MM.1S (cell line): Measurements from ENCODE around the gene KCNS3.

Experiments used
- DNase-seq: peaks from one replicate; pipeline ENCODE4 v3.0.0-alpha.2; 2015
- H2AFZ ChIP-seq: fragments of 300-600 bp; sonication (generic); 2 replicates; pipeline ENCODE4 v1.6.0; 2016; ENCODE audit warnings: antibody characterized with exemption, low read length
- H3F3A ChIP-seq: fragments of 300-600 bp; sonication (generic); 2 replicates; pipeline ENCODE4 v1.6.1; 2016; ENCODE audit warnings: mild to moderate bottlenecking, antibody characterized with exemption, low read length, moderate library complexity, mixed read lengths; ENCODE audit not compliant: insufficient read depth
- H3K27ac ChIP-seq: fragments of 300-600 bp; sonication (generic); 2 replicates; pipeline ENCODE4 v1.5.1; 2016; ENCODE audit warnings: mild to moderate bottlenecking, low read length
- H3K27me3 ChIP-seq: fragments of 300-600 bp; sonication (generic); replicated peaks from 2 replicates; pipeline ENCODE4 v1.6.0; 2016; ENCODE audit warnings: low read length; ENCODE audit not compliant: insufficient read depth
- H3K36me3 ChIP-seq: fragments of 300-600 bp; sonication (generic); replicated peaks from 2 replicates; pipeline ENCODE4 v1.6.1; 2016; ENCODE audit warnings: mild to moderate bottlenecking, low read length, mixed read lengths; ENCODE audit not compliant: insufficient read depth
- H3K4me1 ChIP-seq: fragments of 300-600 bp; sonication (generic); 2 replicates; pipeline ENCODE4 v1.6.1; 2016; ENCODE audit warnings: low read length, mixed read lengths
- H3K4me2 ChIP-seq: fragments of 300-600 bp; sonication (generic); 2 replicates; pipeline ENCODE4 v1.6.0; 2016; ENCODE audit warnings: low read depth, low read length
- H3K4me3 ChIP-seq: fragments of 300-600 bp; sonication (generic); 2 replicates; pipeline ENCODE4 v1.5.1; 2016; ENCODE audit warnings: low read length, mixed read lengths
- H3K79me2 ChIP-seq: fragments of 300-600 bp; sonication (generic); 2 replicates; pipeline ENCODE4 v1.6.1; 2016; ENCODE audit warnings: mixed run types, low read length, mixed read lengths
- H3K9ac ChIP-seq: fragments of 300-600 bp; sonication (generic); 2 replicates; pipeline ENCODE4 v1.6.1; 2016; ENCODE audit warnings: low read length, mixed read lengths
- H3K9me2 ChIP-seq: fragments of 300-600 bp; sonication (generic); replicated peaks from 2 replicates; pipeline ENCODE4 v1.6.1; 2016; ENCODE audit warnings: mild to moderate bottlenecking, low read length, mixed read lengths; ENCODE audit not compliant: insufficient read depth
- H3K9me3 ChIP-seq: fragments of 300-600 bp; sonication (generic); replicated peaks from 2 replicates; pipeline ENCODE4 v1.6.1; 2016; ENCODE audit warnings: mild to moderate bottlenecking, low read length, mixed read lengths; ENCODE audit not compliant: insufficient read depth
- H4K20me1 ChIP-seq: fragments of 300-600 bp; sonication (generic); 2 replicates; pipeline ENCODE4 v1.6.1; 2016; ENCODE audit warnings: mild to moderate bottlenecking, low read length, moderate library complexity, mixed read lengths; ENCODE audit not compliant: insufficient read depth
- EZH2 ChIP-seq: fragments of 300-600 bp; sonication (generic); optimal IDR thresholded peaks from 2 replicates; pipeline ENCODE3; 2017; ENCODE audit warnings: low read depth, mild to moderate bottlenecking, antibody characterized with exemption, low read length, mixed read lengths
- EZH2phosphoT487 ChIP-seq: fragments of 300-600 bp; sonication (generic); IDR thresholded peaks from 2 replicates; pipeline ENCODE4 v1.6.1; 2018; ENCODE audit warnings: antibody characterized with exemption, low read length
- TF ChIP-seq, protein P1 (sequence below): fragments of 300-600 bp; sonication (generic); IDR thresholded peaks from 2 replicates; pipeline ENCODE4 v1.5.1; 2016; ENCODE audit warnings: antibody characterized with exemption, low read length, mixed read lengths

KCNS3 gene

GRCh38 chr2:17879913-17880274, 1.4 kb downstream of the KCNS3 start:
- no peak overlapping the region for H3K27ac ChIP-seq
- no peak overlapping the region; the same call in 1 of the 2 replicates for H2AFZ ChIP-seq
- peak overlapping the region; percentile 83 for H3K4me2 ChIP-seq
- H3K9ac ChIP-seq, result peak overlapping the region; percentile 34; the same call in 1 of the 2 replicates
- H3K9me3 ChIP-seq, result no peaks in the 10 kb centered on the region
- H3K27me3 ChIP-seq, result peaks cover 12% of the 10 kb centered on the region
- H3K79me2 ChIP-seq, result peaks cover 8% of the 10 kb centered on the region; the same call in 1 of the 2 replicates
- peaks cover 5% of the 10 kb centered on the region; the same call in 1 of the 2 replicates for H3K4me1 ChIP-seq
- no peaks in the 10 kb centered on the region for H3K9me2 ChIP-seq
- no peak for DNase-seq
- TF ChIP-seq, protein P1, sequence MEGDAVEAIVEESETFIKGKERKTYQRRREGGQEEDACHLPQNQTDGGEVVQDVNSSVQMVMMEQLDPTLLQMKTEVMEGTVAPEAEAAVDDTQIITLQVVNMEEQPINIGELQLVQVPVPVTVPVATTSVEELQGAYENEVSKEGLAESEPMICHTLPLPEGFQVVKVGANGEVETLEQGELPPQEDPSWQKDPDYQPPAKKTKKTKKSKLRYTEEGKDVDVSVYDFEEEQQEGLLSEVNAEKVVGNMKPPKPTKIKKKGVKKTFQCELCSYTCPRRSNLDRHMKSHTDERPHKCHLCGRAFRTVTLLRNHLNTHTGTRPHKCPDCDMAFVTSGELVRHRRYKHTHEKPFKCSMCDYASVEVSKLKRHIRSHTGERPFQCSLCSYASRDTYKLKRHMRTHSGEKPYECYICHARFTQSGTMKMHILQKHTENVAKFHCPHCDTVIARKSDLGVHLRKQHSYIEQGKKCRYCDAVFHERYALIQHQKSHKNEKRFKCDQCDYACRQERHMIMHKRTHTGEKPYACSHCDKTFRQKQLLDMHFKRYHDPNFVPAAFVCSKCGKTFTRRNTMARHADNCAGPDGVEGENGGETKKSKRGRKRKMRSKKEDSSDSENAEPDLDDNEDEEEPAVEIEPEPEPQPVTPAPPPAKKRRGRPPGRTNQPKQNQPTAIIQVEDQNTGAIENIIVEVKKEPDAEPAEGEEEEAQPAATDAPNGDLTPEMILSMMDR, result no peak
- TF ChIP-seq EZH2, result no peak
- TF ChIP-seq EZH2phosphoT487, result no peak
- no peaks in the 10 kb centered on the region for H3K36me3 ChIP-seq
- H3F3A ChIP-seq, result peaks cover 4% of the 10 kb centered on the region
- no peaks in the 10 kb centered on the region for H4K20me1 ChIP-seq
- H3K4me3 ChIP-seq, result peak overlapping the region; percentile 89

- H2AFZ ChIP-seq, result no peak overlapping the region
- no peak overlapping the region for H3K4me3 ChIP-seq
- H3K4me1 ChIP-seq, result no peaks in the 10 kb centered on the region
- TF ChIP-seq EZH2, result no peak
- H3K36me3 ChIP-seq, result no peaks in the 10 kb centered on the region
- H3K27me3 ChIP-seq, result no peaks in the 10 kb centered on the region
- peaks cover 11% of the 10 kb centered on the region for H3K79me2 ChIP-seq
- no peaks in the 10 kb centered on the region for H3K9me3 ChIP-seq
- H3K9ac ChIP-seq, result no peak overlapping the region
- no peaks in the 10 kb centered on the region for H4K20me1 ChIP-seq
- H3K9me2 ChIP-seq, result no peaks in the 10 kb centered on the region
- no peaks in the 10 kb centered on the region for H3F3A ChIP-seq
- DNase-seq, result no peak
- H3K27ac ChIP-seq, result no peak overlapping the region
- no peak overlapping the region for H3K4me2 ChIP-seq
Measured at GRCh38 chr2:17892770-17893534, 14.5 kb downstream of the KCNS3 start.

DNA sequence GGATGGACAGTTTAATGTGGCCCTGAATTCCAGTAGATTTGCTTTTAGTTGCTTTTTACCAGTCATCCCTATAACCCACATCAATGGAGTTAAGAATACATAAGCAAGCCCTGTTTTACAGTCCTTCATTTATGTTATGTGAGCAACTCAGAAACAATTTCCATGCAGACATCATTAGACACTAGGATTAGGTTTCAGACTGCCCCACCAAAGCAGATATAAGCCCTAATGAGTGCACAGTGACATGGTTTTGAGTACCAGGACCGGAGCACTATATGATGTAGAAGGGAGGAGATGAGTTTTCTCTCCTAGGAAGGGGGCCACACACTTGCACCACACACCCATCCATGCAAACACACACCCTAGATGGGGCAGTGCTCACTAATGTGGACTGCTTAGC, 15.5 kb downstream of the KCNS3 start:
- no peaks in the 10 kb centered on the region for H3K9me2 ChIP-seq
- no peaks in the 10 kb centered on the region for H3K27me3 ChIP-seq
- TF ChIP-seq, protein P1, result no peak
- no peak for TF ChIP-seq EZH2phosphoT487
- TF ChIP-seq EZH2, result no peak
- no peak overlapping the region for H3K9ac ChIP-seq
- no peaks in the 10 kb centered on the region for H3F3A ChIP-seq
- H3K4me3 ChIP-seq, result no peak overlapping the region
- peaks cover 11% of the 10 kb centered on the region for H3K79me2 ChIP-seq
- no peaks in the 10 kb centered on the region for H3K36me3 ChIP-seq
- no peaks in the 10 kb centered on the region for H3K4me1 ChIP-seq
- H3K27ac ChIP-seq, result no peak overlapping the region
- no peak overlapping the region for H3K4me2 ChIP-seq
- DNase-seq, result no peak
- no peak overlapping the region for H2AFZ ChIP-seq
- H3K9me3 ChIP-seq, result no peaks in the 10 kb centered on the region
- no peaks in the 10 kb centered on the region for H4K20me1 ChIP-seq

- peaks cover 11% of the 10 kb centered on the region for H3K79me2 ChIP-seq
- no peaks in the 10 kb centered on the region for H3K4me1 ChIP-seq
- no peaks in the 10 kb centered on the region for H3F3A ChIP-seq
- no peak overlapping the region for H3K4me2 ChIP-seq
- no peaks in the 10 kb centered on the region for H4K20me1 ChIP-seq
- H3K4me3 ChIP-seq, result no peak overlapping the region
- H3K9ac ChIP-seq, result no peak overlapping the region
- DNase-seq, result no peak
- H3K9me3 ChIP-seq, result no peaks in the 10 kb centered on the region
- H3K9me2 ChIP-seq, result no peaks in the 10 kb centered on the region
- no peaks in the 10 kb centered on the region for H3K36me3 ChIP-seq
- TF ChIP-seq EZH2 (no peak), EZH2phosphoT487 (no peak)
- TF ChIP-seq, protein P1, result no peak
- H3K27ac ChIP-seq, result no peak overlapping the region
- H3K27me3 ChIP-seq, result no peaks in the 10 kb centered on the region
- H2AFZ ChIP-seq, result no peak overlapping the region
Measured at GRCh38 chr2:17894556-17894955, 16.1 kb downstream of the KCNS3 start.
